OCI-LY3 (cell line): Measurements from ENCODE around the gene TMEM253.
A peak's percentile ranks its signal among the peaks of the same experiment; 100 is the strongest.

Experiments
- H2AFZ ChIP-seq: fragments of 200-600, 300-600 bp; shearing (Covaris generic); 2 replicates; pipeline ENCODE4 v1.6.0; 2014; ENCODE audit warnings: antibody characterized with exemption, low read depth, low read length
- H3K27ac ChIP-seq: fragments of 200-600, 300-600 bp; sonication (generic); 2 replicates; pipeline ENCODE4 v1.5.1; 2014; ENCODE audit warnings: mild to moderate bottlenecking, low read length, moderate library complexity, mixed read lengths
- H3K27me3 ChIP-seq: fragments of 200-600, 300-600 bp; sonication (generic); 2 replicates; pipeline ENCODE4 v1.6.1; 2014; ENCODE audit warnings: low read depth, low read length, mixed read lengths
- H3K36me3 ChIP-seq: fragments of 200-600, 300-600 bp; sonication (generic); replicated peaks from 2 replicates; pipeline ENCODE3; 2014; ENCODE audit warnings: low read depth, low read length, mixed read lengths
- H3K4me1 ChIP-seq: fragments of 300-600, 200-600 bp; sonication (generic); 2 replicates; pipeline ENCODE4 v1.6.1; 2014; ENCODE audit warnings: low read length, mixed read lengths
- H3K4me2 ChIP-seq: fragments of 200-600, 300-600 bp; sonication (generic); 2 replicates; pipeline ENCODE4 v1.6.1; 2014; ENCODE audit warnings: low read length, mixed read lengths
- H3K4me3 ChIP-seq: fragments of 300-600, 200-600 bp; sonication (generic); 2 replicates; pipeline ENCODE4 v1.5.1; 2014; ENCODE audit warnings: antibody characterized with exemption, mild to moderate bottlenecking, low read length, moderate library complexity
- H3K79me2 ChIP-seq: fragments of 300-600, 200-600 bp; shearing (Covaris generic); 2 replicates; pipeline ENCODE4 v1.6.1; 2014; ENCODE audit warnings: mild to moderate bottlenecking, low read length, mixed read lengths
- H3K9ac ChIP-seq: fragments of 300-600, 200-600 bp; shearing (Covaris generic); 2 replicates; pipeline ENCODE4 v1.6.0; 2014; ENCODE audit warnings: mild to moderate bottlenecking, low read length, moderate library complexity
- H3K9me3 ChIP-seq: fragments of 200-600, 300-600 bp; shearing (Covaris generic); 2 replicates; pipeline ENCODE4 v1.6.1; 2014; ENCODE audit warnings: low read length, mixed read lengths; ENCODE audit not compliant: insufficient read depth
- H4K20me1 ChIP-seq: fragments of 200-600, 300-600 bp; sonication (generic); 2 replicates; pipeline ENCODE4 v1.6.1; 2016; ENCODE audit warnings: low read length, mixed read lengths; ENCODE audit not compliant: insufficient read depth
- CTCF ChIP-seq: fragments of 200-600, 300-600 bp; sonication (generic); IDR thresholded peaks from 2 replicates; pipeline ENCODE4 v1.5.1; 2014; ENCODE audit warnings: antibody characterized with exemption, low read length, low read depth
- EZH2phosphoT487 ChIP-seq: fragments of 200-600 bp; shearing (Covaris generic); IDR thresholded peaks from 2 replicates; pipeline ENCODE4 v1.6.1; 2018; ENCODE audit warnings: antibody characterized with exemption, mixed run types, low read depth

The TMEM253 gene

GRCh38 chr14:21105095-21105494 is 4.2 kb downstream of the TMEM253 start:
- H3K36me3 ChIP-seq, result no peaks in the 10 kb centered on the region
- no peaks in the 10 kb centered on the region for H3K9me3 ChIP-seq
- H3K4me1 ChIP-seq, result peaks cover 52% of the 10 kb centered on the region
- peak overlapping the region; percentile 93 for H3K4me2 ChIP-seq
- peak overlapping the region; percentile 92 for H3K9ac ChIP-seq
- TF ChIP-seq CTCF (no peak), EZH2phosphoT487 (no peak)
- H3K4me3 ChIP-seq, result peak overlapping the region; percentile 84
- no peaks in the 10 kb centered on the region for H3K79me2 ChIP-seq
- H3K27ac ChIP-seq, result no peak overlapping the region
- no peak overlapping the region for H2AFZ ChIP-seq
- no peaks in the 10 kb centered on the region for H3K27me3 ChIP-seq
- H4K20me1 ChIP-seq, result no peaks in the 10 kb centered on the region

GRCh38 chr14:21106176-21106497 is 5.3 kb downstream of the TMEM253 start:
- no peak overlapping the region for H3K27ac ChIP-seq
- H3K4me1 ChIP-seq, result peaks cover 62% of the 10 kb centered on the region
- peak overlapping the region; percentile 60 for H3K4me2 ChIP-seq
- H3K36me3 ChIP-seq, result peaks cover 7% of the 10 kb centered on the region
- H2AFZ ChIP-seq, result peak overlapping the region; percentile 97; the same call in 1 of the 2 replicates
- H3K9me3 ChIP-seq, result 0 out of 2 replicates have a peak, but pooled peaks cover 3% of the 10 kb centered on the region
- no peaks in the 10 kb centered on the region for H3K27me3 ChIP-seq
- H4K20me1 ChIP-seq, result no peaks in the 10 kb centered on the region
- H3K4me3 ChIP-seq, result peak overlapping the region; percentile 51; the same call in 1 of the 2 replicates
- H3K79me2 ChIP-seq, result no peaks in the 10 kb centered on the region
- TF ChIP-seq EZH2phosphoT487 (no peak), CTCF (no peak)
- H3K9ac ChIP-seq, result peak overlapping the region; percentile 45; the same call in 1 of the 2 replicates

DNA sequence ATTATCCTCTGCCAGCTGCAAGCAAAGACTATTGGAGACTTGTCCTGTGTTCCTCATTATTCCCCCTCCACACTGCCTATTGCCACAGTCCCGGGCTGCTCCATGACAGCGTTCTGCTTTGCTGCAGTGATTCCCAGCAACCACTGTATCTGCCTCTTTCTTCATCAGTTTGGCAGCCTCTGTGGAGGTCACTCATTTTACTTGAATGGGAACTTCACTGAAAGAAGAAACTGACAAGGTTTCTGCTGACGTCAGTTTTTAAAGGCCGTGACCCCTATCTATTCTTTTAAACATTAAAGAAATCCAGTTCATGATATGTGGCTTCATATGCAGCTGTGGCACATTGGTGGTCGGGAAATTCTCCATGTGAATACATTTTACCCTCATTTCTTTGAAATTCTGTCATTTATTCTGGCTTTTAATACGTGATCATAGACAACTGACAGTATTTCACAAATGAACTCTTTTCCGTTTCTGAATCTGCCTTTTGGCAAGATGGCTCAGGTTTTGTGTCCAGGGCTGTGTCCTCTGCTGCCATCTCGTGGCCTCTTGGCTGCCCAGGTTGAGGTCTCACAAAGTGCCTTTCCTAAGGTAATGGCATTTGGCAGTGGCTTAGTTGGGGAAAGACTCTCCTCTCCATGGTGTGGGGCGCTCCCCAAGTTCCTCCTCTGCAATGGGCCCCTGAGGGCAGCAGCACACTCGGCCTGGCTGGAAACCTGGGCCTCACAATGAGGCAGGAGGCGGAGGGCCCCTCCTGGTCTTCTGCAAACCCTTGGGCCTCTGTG is 5.8 kb downstream of the TMEM253 start:
- Histone ChIP-seq H3K4me3 (peak overlapping the region; percentile 51), H2AFZ (peak overlapping the region; percentile 97), H3K27ac (peak overlapping the region; percentile 39), H3K9ac (peak overlapping the region; percentile 45), H3K4me2 (peak overlapping the region; percentile 60), H3K9me3 (0 out of 2 replicates have a peak, but pooled peaks cover 3% of the 10 kb centered on the region), H3K79me2 (no peaks in the 10 kb centered on the region), H3K4me1 (peaks cover 62% of the 10 kb centered on the region), H4K20me1 (no peaks in the 10 kb centered on the region), H3K36me3 (peaks cover 8% of the 10 kb centered on the region), H3K27me3 (no peaks in the 10 kb centered on the region)
- TF ChIP-seq CTCF (peak; percentile 92), EZH2phosphoT487 (no peak)

DNA sequence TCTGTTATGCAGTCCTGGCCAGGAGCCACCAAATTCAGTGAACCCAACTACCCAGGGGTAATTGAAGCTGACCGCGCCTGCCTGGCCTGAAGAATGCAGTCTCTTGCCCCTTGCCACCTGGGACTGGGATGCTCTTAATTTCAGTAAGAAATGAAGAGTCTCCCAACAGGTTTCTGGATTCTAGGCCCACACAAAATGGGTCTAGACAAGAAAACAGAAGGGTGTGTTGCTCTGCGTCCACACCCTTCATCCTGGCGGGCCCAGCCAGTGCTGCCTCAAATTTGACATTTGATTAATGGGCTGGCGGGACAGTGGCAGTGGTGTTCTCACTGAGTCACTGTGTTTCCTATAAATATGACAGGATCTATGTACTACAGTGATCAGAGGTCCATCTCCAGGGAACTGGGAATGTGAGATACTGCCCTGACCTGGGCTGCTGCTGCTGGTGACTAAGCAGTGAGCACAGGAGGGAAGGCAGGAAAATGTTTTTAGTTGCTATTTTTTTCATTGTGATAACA is 6.5 kb downstream of the TMEM253 start:
- peak overlapping the region; percentile 27; the same call in 1 of the 2 replicates for H2AFZ ChIP-seq
- H3K4me2 ChIP-seq, result peak overlapping the region; percentile 21
- no peaks in the 10 kb centered on the region for H3K79me2 ChIP-seq
- H4K20me1 ChIP-seq, result no peaks in the 10 kb centered on the region
- peak overlapping the region; percentile 39 for H3K27ac ChIP-seq
- no peaks in the 10 kb centered on the region for H3K27me3 ChIP-seq
- no peak overlapping the region for H3K9ac ChIP-seq
- no peak overlapping the region for H3K4me3 ChIP-seq
- TF ChIP-seq EZH2phosphoT487 (no peak), CTCF (no peak)
- H3K36me3 ChIP-seq, result peaks cover 11% of the 10 kb centered on the region
- peaks cover 62% of the 10 kb centered on the region for H3K4me1 ChIP-seq
- 0 out of 2 replicates have a peak, but pooled peaks cover 3% of the 10 kb centered on the region for H3K9me3 ChIP-seq
